Measurements from ENCODE around the gene MEIS2. TPM values are rescaled to one million over a fixed set of nuclear protein-coding genes. Genes with fewer than 3 reads are reported as not detected.

The MEIS2 gene
- total RNA-seq, 2 experiments from 2014 or later: 0.14 TPM; not detected in 1

DNA sequence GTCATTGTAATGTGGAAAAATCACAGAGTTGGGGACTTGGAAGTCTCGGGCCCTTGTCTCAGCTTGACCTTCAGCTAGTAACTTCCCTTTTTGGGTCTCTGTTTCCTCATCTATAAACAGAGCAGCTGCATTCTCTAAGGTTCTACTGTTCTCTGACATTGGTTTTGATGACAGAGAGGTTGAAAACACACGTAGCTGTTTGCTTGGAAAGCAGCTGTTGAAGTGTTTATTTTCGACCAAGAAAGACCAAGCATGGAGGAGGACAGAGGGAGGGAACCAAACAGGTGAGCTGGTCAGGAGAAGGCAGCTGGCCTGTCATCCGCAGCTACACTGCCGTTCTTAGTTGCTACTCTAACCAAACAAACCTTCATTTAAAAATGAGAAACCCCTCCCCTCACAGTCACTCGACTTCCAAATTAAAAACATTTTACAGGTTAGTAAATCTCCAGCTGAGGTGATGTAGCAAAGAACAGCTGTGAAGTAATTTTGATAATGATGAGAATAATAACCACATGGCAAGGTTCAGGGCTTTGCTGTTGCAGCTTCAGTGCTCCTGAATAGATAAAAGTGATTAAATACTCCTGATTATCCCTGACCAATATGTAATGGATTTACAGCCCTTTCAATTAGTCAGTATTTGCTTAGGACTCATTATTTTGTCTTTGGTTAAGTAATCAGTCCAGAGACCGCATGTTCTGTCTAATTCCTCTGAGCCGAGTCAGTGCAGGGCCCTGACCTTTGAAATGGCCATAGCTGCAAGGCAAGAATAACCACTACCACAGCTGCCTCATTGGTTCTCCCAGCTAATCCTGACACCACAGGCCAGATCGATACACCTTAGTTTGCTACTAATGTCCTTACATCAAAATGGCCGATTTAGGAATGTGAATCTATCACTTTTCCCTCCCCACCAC lies 65.3 kb downstream of the MEIS2 start:
- TF ChIP-seq, protein P1, sequence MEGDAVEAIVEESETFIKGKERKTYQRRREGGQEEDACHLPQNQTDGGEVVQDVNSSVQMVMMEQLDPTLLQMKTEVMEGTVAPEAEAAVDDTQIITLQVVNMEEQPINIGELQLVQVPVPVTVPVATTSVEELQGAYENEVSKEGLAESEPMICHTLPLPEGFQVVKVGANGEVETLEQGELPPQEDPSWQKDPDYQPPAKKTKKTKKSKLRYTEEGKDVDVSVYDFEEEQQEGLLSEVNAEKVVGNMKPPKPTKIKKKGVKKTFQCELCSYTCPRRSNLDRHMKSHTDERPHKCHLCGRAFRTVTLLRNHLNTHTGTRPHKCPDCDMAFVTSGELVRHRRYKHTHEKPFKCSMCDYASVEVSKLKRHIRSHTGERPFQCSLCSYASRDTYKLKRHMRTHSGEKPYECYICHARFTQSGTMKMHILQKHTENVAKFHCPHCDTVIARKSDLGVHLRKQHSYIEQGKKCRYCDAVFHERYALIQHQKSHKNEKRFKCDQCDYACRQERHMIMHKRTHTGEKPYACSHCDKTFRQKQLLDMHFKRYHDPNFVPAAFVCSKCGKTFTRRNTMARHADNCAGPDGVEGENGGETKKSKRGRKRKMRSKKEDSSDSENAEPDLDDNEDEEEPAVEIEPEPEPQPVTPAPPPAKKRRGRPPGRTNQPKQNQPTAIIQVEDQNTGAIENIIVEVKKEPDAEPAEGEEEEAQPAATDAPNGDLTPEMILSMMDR (IDR thresholded peaks at IDR 0.05): no peak
- no peak overlapping the region for H3K4me3 Mint-ChIP-seq
- ChIA-PET POLR2A (interaction anchor here (0.6 kb wide), 1 partner anchor 35 kb away, joined by 3 read pairs; no protein-coding TSS in a partner anchor), CTCF (no interaction called here)
- H3K27me3 Mint-ChIP-seq: no peaks in the 10 kb centered on the region
- H3K9me3 Mint-ChIP-seq: peaks cover 1% of the 10 kb centered on the region
- no peaks in the 10 kb centered on the region for H3K4me1 Mint-ChIP-seq (ENCODE audit: low read depth)
- ATAC-seq: no peak
- H3K36me3 Mint-ChIP-seq (ENCODE audit: low read depth): no peaks in the 10 kb centered on the region
- DNase-seq: no peak
- H3K27ac Mint-ChIP-seq: no peak overlapping the region
- intact Hi-C loops (cut with micrococcal nuclease): no loop called here

DNA sequence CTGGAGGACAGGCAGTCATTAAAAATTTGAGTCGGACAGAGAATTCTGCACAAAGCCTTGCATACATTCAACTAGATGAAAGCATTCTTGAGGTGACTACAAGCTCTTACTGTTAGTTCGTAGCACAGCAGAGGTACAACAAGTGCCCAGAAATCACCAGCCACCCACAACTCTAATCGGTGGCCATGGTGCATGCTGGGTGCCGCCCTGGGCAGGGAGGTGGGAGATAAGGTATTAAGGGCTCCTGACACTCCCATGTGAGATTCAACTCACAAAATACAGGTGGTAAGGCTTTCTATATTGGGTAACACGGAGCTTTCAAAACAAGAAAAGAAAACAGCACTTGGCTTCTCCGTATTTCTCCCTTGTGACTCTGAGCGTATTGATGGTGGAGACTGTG lies 66.0 kb downstream of the MEIS2 start:
- Mint-ChIP-seq H3K4me1 (ENCODE audit: low read depth) (no peaks in the 10 kb centered on the region), H3K9me3 (peaks cover 1% of the 10 kb centered on the region), H3K27me3 (no peaks in the 10 kb centered on the region), H3K4me3 (no peak overlapping the region), H3K27ac (no peak overlapping the region), H3K36me3 (ENCODE audit: low read depth) (no peaks in the 10 kb centered on the region)
- ChIA-PET POLR2A (interaction anchor here (0.6 kb wide), 1 partner anchor 34 kb away, joined by 3 read pairs; no protein-coding TSS in a partner anchor), CTCF (interaction anchor here (1.1 kb wide), 1 partner anchor 9 kb away, joined by 3 read pairs; no protein-coding TSS in a partner anchor)
- ATAC-seq: no peak
- TF ChIP-seq, protein P1 (IDR thresholded peaks at IDR 0.05): no peak
- intact Hi-C loops (cut with micrococcal nuclease): no loop called here
- DNase-seq: no peak

DNA sequence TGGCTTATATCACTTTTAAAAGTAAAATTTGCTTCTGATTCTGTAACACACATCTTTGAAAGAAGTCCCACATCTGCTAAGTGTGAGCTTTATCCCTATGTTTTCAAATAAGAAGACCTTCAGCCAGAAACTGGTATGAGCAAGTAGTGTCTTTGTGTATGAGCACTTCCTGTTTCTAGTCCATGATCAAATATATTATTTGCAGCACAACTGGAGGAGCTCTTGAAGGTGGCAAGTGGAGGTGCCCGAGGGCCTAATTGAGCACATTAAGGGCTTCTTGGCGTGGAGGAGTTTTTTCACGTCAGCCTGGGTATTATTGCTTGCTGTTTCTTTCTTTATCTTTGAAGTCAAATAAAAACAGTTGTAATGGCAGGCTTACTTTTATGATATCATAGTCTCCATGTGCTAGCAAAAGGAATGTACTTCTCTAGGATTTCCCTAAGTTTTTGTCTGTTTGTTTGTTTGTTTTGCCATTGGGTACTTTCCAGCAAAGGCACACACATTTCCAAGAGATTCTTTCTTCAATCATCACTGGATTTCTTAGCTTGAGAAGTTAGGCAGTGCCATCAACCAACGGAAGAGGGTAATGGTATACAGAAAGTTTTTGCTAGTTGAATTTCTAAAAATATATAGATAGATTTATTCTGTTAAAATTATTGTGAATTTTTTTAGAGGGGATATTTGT lies 68.1 kb downstream of the MEIS2 start:
- ATAC-seq (no peak), DNase-seq (no peak)
- ChIA-PET CTCF (no interaction called here), POLR2A (interaction anchor here (0.7 kb wide), 1 partner anchor 38 kb away, joined by 3 read pairs; no protein-coding TSS in a partner anchor)
- TF ChIP-seq, protein P1 (IDR thresholded peaks at IDR 0.05): no peak
- intact Hi-C loops (cut with micrococcal nuclease): no loop called here
- Mint-ChIP-seq H3K27ac (no peak overlapping the region), H3K4me1 (ENCODE audit: low read depth) (no peaks in the 10 kb centered on the region), H3K9me3 (peaks cover 1% of the 10 kb centered on the region), H3K27me3 (no peaks in the 10 kb centered on the region), H3K4me3 (no peak overlapping the region), H3K36me3 (ENCODE audit: low read depth) (no peaks in the 10 kb centered on the region)

DNA sequence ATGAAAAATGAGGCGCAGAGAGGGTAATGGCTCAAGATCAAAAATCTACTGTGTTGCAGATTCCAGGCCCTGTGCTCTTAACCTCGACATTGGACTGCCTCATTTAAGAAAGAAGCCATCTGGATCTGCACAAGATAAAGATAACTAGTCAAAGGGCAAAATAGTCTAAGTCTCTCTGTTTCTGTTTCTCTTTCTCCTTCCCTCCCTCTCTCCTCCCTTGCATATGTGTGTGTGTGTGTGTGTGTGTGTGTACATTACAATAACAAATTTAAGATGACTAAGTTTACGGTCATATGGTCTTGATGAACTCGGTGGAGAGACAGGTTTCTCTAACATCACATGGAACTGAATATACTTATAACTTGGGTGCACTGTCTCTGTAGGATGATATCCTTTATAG lies 69.2 kb downstream of the MEIS2 start:
- no peaks in the 10 kb centered on the region for H3K36me3 Mint-ChIP-seq (ENCODE audit: low read depth)

More for the DNA sequence above, 69.2 kb downstream of the MEIS2 start:
- ChIA-PET CTCF (no interaction called here), POLR2A (no interaction called here)
- no peaks in the 10 kb centered on the region for H3K9me3 Mint-ChIP-seq
- no peak for DNase-seq
- intact Hi-C loops (cut with micrococcal nuclease): no loop called here
- no peak overlapping the region for H3K27ac Mint-ChIP-seq
- no peaks in the 10 kb centered on the region for H3K4me1 Mint-ChIP-seq (ENCODE audit: low read depth)
- H3K4me3 Mint-ChIP-seq: no peak overlapping the region
- TF ChIP-seq, protein P1 (IDR thresholded peaks at IDR 0.05): no peak
- ATAC-seq: no peak
- no peaks in the 10 kb centered on the region for H3K27me3 Mint-ChIP-seq

Measured in activated CD8-positive, alpha-beta T cell treated with anti-CD3 and anti-CD28 coated beads for 36 hours (primary cell).